Spleen (tissue), 11 donors: ENCODE results near the gene ACOX3. TPM values are rescaled to one million over a fixed set of nuclear protein-coding genes. Genes with fewer than 3 reads are reported as not detected.

Experiments used
- DNase-seq: peaks from one replicate; pipeline ENCODE4 v3.0.0-alpha.2; 2020
- H3K27ac ChIP-seq, 8 donors: fragments of 200-600 bp; sonication (generic) in 7 of 8; 1 replicate in 4 of 8; 2 replicates in 4 of 8; pipeline versions ENCODE4 v1.5.0 to v1.8.0; 2016 to 2021; ENCODE audit warnings: inconsistent platforms in 4 of 8, mild to moderate bottlenecking in 4 of 8, moderate library complexity in 1 of 8
- H3K27me3 ChIP-seq, 7 donors: fragments of 200-600 bp; sonication (generic) in 6 of 7; replicated peaks in 1 of 7; 1 replicate in 4 of 7; 2 replicates in 3 of 7; pipeline versions ENCODE4 v1.5.0 to v1.8.0; 2016 to 2021; ENCODE audit warnings: inconsistent platforms in 3 of 7, mild to moderate bottlenecking in 1 of 7
- H3K36me3 ChIP-seq, 6 donors: fragments of 200-600 bp; sonication (generic) in 5 of 6; 1 replicate in 4 of 6; 2 replicates in 2 of 6; pipeline versions ENCODE4 v1.5.0 to v1.8.0; 2016 to 2021; ENCODE audit warnings: inconsistent platforms in 2 of 6
- H3K4me1 ChIP-seq, 6 donors: fragments of 200-600 bp; sonication (generic) in 5 of 6; 1 replicate in 3 of 6; 2 replicates in 3 of 6; pipeline versions ENCODE4 v1.5.0 to v1.8.0; 2016 to 2021; ENCODE audit warnings: inconsistent platforms in 3 of 6
- H3K4me3 ChIP-seq, 8 donors: fragments of 200-600 bp; sonication (generic) in 7 of 8; 1 replicate in 4 of 8; 2 replicates in 4 of 8; pipeline versions ENCODE4 v1.5.0 to v1.8.0; 2016 to 2021; ENCODE audit warnings: inconsistent platforms in 4 of 8, mild to moderate bottlenecking in 4 of 8, moderate library complexity in 2 of 8
- H3K9me3 ChIP-seq, 8 donors: fragments of 200-600 bp; sonication (generic) in 7 of 8; 1 replicate in 4 of 8; 2 replicates in 4 of 8; pipeline versions ENCODE4 v1.5.0 to v1.8.0; 2016 to 2021; ENCODE audit warnings: inconsistent platforms in 4 of 8
- POLR2A ChIP-seq, 3 donors: fragments of 450-650 bp; IDR thresholded peaks; one replicate each; pipeline ENCODE4 v1.5.1; 2017; ENCODE audit warnings: antibody characterized with exemption in 3 of 3, mild to moderate bottlenecking in 1 of 3
- POLR2AphosphoS5 ChIP-seq, 3 donors: sonication (generic); formaldehyde crosslinking; IDR thresholded peaks; one replicate each; pipeline ENCODE4 v1.5.1; 2017; ENCODE audit warnings: antibody characterized with exemption in 3 of 3
- WGBS, 5 donors: extraction: QIAGEN DNeasy Blood & Tissue Kit in 3 of 5; methylation state at CpG; one replicate each; pipeline versions ENCODE4 v1.1.5 to v1.1.7; 2013 to 2018; 5-methylcytosine and 5-hydroxymethylcytosine counted together
- intact Hi-C: fragments of 100-400 bp; cut with DNase I; formaldehyde crosslinking; loops from one replicate; pipeline ENCODE4 v1.15.0; 2023; ENCODE audit warnings: low total_unique reads
- polyA plus RNA-seq, 3 donors: library from polyadenylated mRNA; stranded (reverse); fragments of 200-250 nt; gene quantifications; one replicate each; pipeline ENCODE4 v1.2.1, GENCODE V29; 2013
- total RNA-seq, 7 donors: library from RNA; depleted of rRNA in 3 of 7; stranded (reverse); fragments of >200 nt in 3 of 7; fragmentation: NEBNext Ultra II Directional in 4 of 7; extraction: Animal tissue kit (Norgen Biotek cat#: 25700) in 4 of 7; gene quantifications; one replicate each; pipeline versions ENCODE4 v1.1.0 to v1.2.1, GENCODE V29; 2016 to 2021
- TF ChIP-seq, protein P1 (sequence below), 11 experiments: fragments of 200-600 bp in 7 of 11; fragments of 450-650 bp in 4 of 11; sonication (generic) in 4 of 11; IDR thresholded peaks in 8 of 11; conservative IDR thresholded peaks in 3 of 11; 1 replicate in 7 of 11; 2 replicates in 4 of 11; pipeline versions ENCODE4 v1.4.0 to v1.8.0; 2016 to 2021; ENCODE audit warnings: antibody characterized with exemption in 11 of 11, inconsistent platforms in 4 of 11, mild to moderate bottlenecking in 1 of 11
- donor health status: healthy with polysubstance abuse.
- donor health status: DM: no; HTN: no; CAD: no; lungs with moderate emphysema.
- donor health status: DM: no; HTN: no; CAD: no.
- donor health status: Bipolar disorder and iron deficiency.
- donor health status: healthy.
- donor health status: DM: no; HTN: no; CAD: no.
- donor health status: DM: yes; HTN: yes; CAD: no.

ACOX3 gene
- total and polyA plus RNA-seq, 10 donors: 11.3 to 26.5 (median 19.7) TPM

DNA sequence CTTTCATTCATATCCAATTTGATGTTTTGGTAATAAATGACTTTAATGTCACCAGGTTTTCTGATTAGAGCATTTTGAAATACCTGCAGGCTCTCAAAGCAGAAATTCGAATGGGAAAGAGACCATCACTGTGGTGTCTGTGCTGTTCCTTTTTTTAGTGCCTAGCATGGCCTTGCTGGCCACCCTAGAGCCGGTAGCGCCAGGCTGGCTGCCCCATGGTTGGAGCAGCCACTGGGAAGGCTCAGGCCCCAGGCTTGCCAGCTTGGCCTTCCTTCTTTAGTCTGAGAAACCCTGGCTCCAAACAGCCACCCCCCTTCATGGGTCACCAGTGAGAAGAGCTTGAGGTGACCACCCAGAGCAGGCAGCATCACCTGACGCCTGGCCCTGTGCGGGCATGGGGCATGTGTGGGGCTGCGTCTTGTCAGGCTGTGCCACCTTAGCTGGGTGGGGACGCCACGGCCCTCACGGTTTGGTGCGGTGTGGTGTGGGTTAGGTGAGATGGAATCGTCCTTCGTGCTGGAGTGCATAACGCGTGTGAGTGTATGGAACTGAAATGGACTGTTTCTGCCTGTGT is 30.0 kb upstream of the ACOX3 start:
- H3K4me1 ChIP-seq: peaks cover 0 to 7% (median 0%) of the 10 kb centered on the region in 6 donors
- H3K27me3 ChIP-seq: no peaks in the 10 kb centered on the region
- H3K27ac ChIP-seq: no peak overlapping the region
- no peak overlapping the region for H3K4me3 ChIP-seq
- WGBS, 5 donors: 90 to 98% (median 96%) methylated on average over 11 to 14 of the region's 14 CpGs
- no peak for DNase-seq
- TF ChIP-seq POLR2A (IDR thresholded peaks at IDR 0.05) (no peak), POLR2AphosphoS5 (IDR thresholded peaks at IDR 0.05) (peak in 1 of 3 donors; percentile 22)
- H3K9me3 ChIP-seq: no peaks in the 10 kb centered on the region
- peaks cover 0 to 90% (median 46%) of the 10 kb centered on the region in 6 donors for H3K36me3 ChIP-seq
- intact Hi-C loops: no loop called here

- intact Hi-C loops: loop anchor here (5.0 kb wide), 1 partner anchor 123 kb away; the partner anchor contains the start of gene CPZ
- TF ChIP-seq, protein P1, sequence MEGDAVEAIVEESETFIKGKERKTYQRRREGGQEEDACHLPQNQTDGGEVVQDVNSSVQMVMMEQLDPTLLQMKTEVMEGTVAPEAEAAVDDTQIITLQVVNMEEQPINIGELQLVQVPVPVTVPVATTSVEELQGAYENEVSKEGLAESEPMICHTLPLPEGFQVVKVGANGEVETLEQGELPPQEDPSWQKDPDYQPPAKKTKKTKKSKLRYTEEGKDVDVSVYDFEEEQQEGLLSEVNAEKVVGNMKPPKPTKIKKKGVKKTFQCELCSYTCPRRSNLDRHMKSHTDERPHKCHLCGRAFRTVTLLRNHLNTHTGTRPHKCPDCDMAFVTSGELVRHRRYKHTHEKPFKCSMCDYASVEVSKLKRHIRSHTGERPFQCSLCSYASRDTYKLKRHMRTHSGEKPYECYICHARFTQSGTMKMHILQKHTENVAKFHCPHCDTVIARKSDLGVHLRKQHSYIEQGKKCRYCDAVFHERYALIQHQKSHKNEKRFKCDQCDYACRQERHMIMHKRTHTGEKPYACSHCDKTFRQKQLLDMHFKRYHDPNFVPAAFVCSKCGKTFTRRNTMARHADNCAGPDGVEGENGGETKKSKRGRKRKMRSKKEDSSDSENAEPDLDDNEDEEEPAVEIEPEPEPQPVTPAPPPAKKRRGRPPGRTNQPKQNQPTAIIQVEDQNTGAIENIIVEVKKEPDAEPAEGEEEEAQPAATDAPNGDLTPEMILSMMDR (IDR thresholded peaks at IDR 0.05 in 8 of 11, conservative IDR thresholded peaks at IDR 0.05 in 3 of 11): no peak
- Histone ChIP-seq H3K27ac (no peak overlapping the region), H3K36me3 (peaks cover 0 to 90% (median 50%) of the 10 kb centered on the region in 6 donors), H3K4me3 (no peak overlapping the region), H3K27me3 (no peaks in the 10 kb centered on the region), H3K9me3 (no peaks in the 10 kb centered on the region), H3K4me1 (peaks cover 0 to 7% (median 0%) of the 10 kb centered on the region in 6 donors)
- WGBS, 5 donors: 78 to 94% (median 91%) methylated on average over 8 to 14 of the region's 14 CpGs
- DNase-seq: no peak
Observed at GRCh38 chr4:8469550-8469949, 29.0 kb upstream of the ACOX3 start.

GRCh38 chr4:8468746-8469535 is 28.4 kb upstream of the ACOX3 start:
- H3K4me3 ChIP-seq: no peak overlapping the region
- peaks cover 0 to 7% (median 0%) of the 10 kb centered on the region in 6 donors for H3K4me1 ChIP-seq
- no peak for TF ChIP-seq POLR2AphosphoS5 (IDR thresholded peaks at IDR 0.05)
- TF ChIP-seq, protein P1 (IDR thresholded peaks at IDR 0.05 in 8 of 11, conservative IDR thresholded peaks at IDR 0.05 in 3 of 11): peak; percentile 37 to 88 (median 78)
- intact Hi-C loops: loop anchor here (5.0 kb wide), 1 partner anchor 123 kb away; the partner anchor contains the start of gene CPZ
- no peaks in the 10 kb centered on the region for H3K9me3 ChIP-seq
- WGBS, 5 donors: 47 to 57% (median 50%) methylated on average over 20 to 21 of the region's 21 CpGs
- H3K27me3 ChIP-seq: no peaks in the 10 kb centered on the region
- no peak overlapping the region for H3K27ac ChIP-seq
- H3K36me3 ChIP-seq: peaks cover 0 to 96% (median 56%) of the 10 kb centered on the region in 6 donors
- DNase-seq: peak; percentile 90

DNA sequence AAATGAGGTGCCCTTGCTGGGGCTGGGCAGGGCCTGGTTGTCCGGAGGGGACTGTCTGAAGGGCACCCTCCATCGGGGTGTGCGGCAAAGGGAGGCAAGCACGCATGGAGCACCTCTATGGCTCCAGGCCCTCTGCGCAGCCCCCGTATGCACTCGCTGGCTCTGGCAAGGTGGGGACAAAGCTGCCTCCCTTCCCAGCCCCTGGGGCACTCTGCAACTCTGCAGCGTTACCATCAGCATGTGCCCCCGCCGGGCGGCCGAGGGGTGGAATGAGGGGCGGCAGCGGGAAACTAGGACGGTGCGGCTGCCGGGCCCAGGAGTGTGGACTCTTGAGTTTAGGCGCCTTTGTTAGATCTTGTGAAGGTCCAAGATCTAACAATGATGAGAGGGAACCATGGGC is 26.5 kb upstream of the ACOX3 start:
- WGBS, 5 donors: 94 to 98% (median 97%) methylated on average over 11 to 18 of the region's 18 CpGs
- DNase-seq: no peak
- Histone ChIP-seq H3K27me3 (no peaks in the 10 kb centered on the region), H3K4me3 (no peak overlapping the region), H3K27ac (no peak overlapping the region), H3K36me3 (peaks cover 0 to 100% (median 61%) of the 10 kb centered on the region in 6 donors), H3K9me3 (no peaks in the 10 kb centered on the region), H3K4me1 (peaks cover 0 to 7% (median 0%) of the 10 kb centered on the region in 6 donors)
- TF ChIP-seq POLR2A (IDR thresholded peaks at IDR 0.05) (no peak), POLR2AphosphoS5 (IDR thresholded peaks at IDR 0.05) (no peak)
- TF ChIP-seq, protein P1 (IDR thresholded peaks at IDR 0.05 in 8 of 11, conservative IDR thresholded peaks at IDR 0.05 in 3 of 11): no peak
- intact Hi-C loops: loop anchor here (5.0 kb wide), 1 partner anchor 125 kb away; the partner anchor contains the start of gene CPZ
